GM23338 (cell line): Measurements from ENCODE around the gene ACAT1. TPM values are rescaled to one million over a fixed set of nuclear protein-coding genes. Genes with fewer than 3 reads are reported as not detected.
A peak's percentile ranks its signal among the peaks of the same experiment; 100 is the strongest.

Experiments
- ATAC-seq: fragments of 200-7000 bp; cut with Tn5 transposase; 3 replicates; pipeline ENCODE4 v1.9.1; 2020
- DNase-seq: peaks from one replicate; pipeline ENCODE4 v3.0.0-alpha.2; 2015; ENCODE audit warnings: low spot score
- H2AFZ ChIP-seq: fragments of 200-600 bp; sonication (generic); 2 replicates; pipeline ENCODE4 v1.8.0; 2016; ENCODE audit warnings: antibody characterized with exemption, mild to moderate bottlenecking, moderate library complexity
- H3F3A ChIP-seq: fragments of 200-600 bp; sonication (generic); replicated peaks from 2 replicates; pipeline ENCODE4 v1.8.0; 2017; ENCODE audit warnings: antibody characterized with exemption, mixed run types, low read depth
- H3K27ac ChIP-seq: fragments of 200-600 bp; sonication (generic); 2 replicates; pipeline ENCODE4 v1.6.1; 2016; ENCODE audit warnings: low read depth
- H3K27me3 ChIP-seq: fragments of 200-600 bp; sonication (generic); 2 replicates; pipeline ENCODE4 v1.8.0; 2016; ENCODE audit warnings: mild to moderate bottlenecking, mixed run types, moderate library complexity; ENCODE audit not compliant: insufficient read depth
- H3K36me3 ChIP-seq: fragments of 200-600 bp; sonication (generic); 2 replicates; pipeline ENCODE4 v1.8.0; 2016; ENCODE audit warnings: mild to moderate bottlenecking; ENCODE audit not compliant: insufficient read depth
- H3K4me1 ChIP-seq: fragments of 200-600 bp; sonication (generic); 2 replicates; pipeline ENCODE4 v1.8.0; 2016; ENCODE audit warnings: mild to moderate bottlenecking, moderate library complexity; ENCODE audit not compliant: insufficient read depth
- H3K4me2 ChIP-seq: fragments of 200-600 bp; sonication (generic); 2 replicates; pipeline ENCODE4 v1.7.1; 2017; ENCODE audit warnings: mixed run types
- H3K4me3 ChIP-seq: fragments of 200-600 bp; sonication (generic); 2 replicates; pipeline ENCODE4 v1.6.1; 2016; ENCODE audit warnings: mixed run types
- H3K79me2 ChIP-seq: fragments of 200-600 bp; sonication (generic); replicated peaks from 2 replicates; pipeline ENCODE4 v1.8.0; 2017; ENCODE audit warnings: mild to moderate bottlenecking; ENCODE audit not compliant: insufficient read depth
- H3K9me2 ChIP-seq: fragments of 200-600 bp; sonication (generic); 2 replicates; pipeline ENCODE4 v1.8.0; 2017; ENCODE audit not compliant: insufficient read depth
- H4K20me1 ChIP-seq: fragments of 200-600 bp; sonication (generic); replicated peaks from 2 replicates; pipeline ENCODE4 v1.8.0; 2017; ENCODE audit warnings: mild to moderate bottlenecking; ENCODE audit not compliant: insufficient read depth
- H3K27ac Mint-ChIP-seq: 2 replicates; pipeline ENCODE4 v1.8.0; 2020; ENCODE audit warnings: inconsistent platforms, mild to moderate bottlenecking, moderate library complexity, mixed read lengths
- H3K27me3 Mint-ChIP-seq: 3 replicates; pipeline ENCODE4 v1.8.0; 2022; ENCODE audit warnings: low read depth, mild to moderate bottlenecking, moderate library complexity, mixed read lengths, inconsistent platforms; ENCODE audit not compliant: insufficient read depth, poor library complexity
- H3K36me3 Mint-ChIP-seq: 3 replicates; pipeline ENCODE4 v1.8.0; 2021; ENCODE audit warnings: low read depth, mild to moderate bottlenecking, inconsistent platforms, moderate library complexity, mixed read lengths
- H3K4me1 Mint-ChIP-seq: 3 replicates; pipeline ENCODE4 v1.8.0; 2020; ENCODE audit warnings: mild to moderate bottlenecking, inconsistent platforms, mixed read lengths
- H3K4me3 Mint-ChIP-seq: 3 replicates; pipeline ENCODE4 v1.8.0; 2021; ENCODE audit warnings: moderate library complexity, mild to moderate bottlenecking, inconsistent platforms, mixed read lengths
- H3K9me3 Mint-ChIP-seq: 3 replicates; pipeline ENCODE4 v1.8.0; 2020; ENCODE audit warnings: moderate library complexity, mild to moderate bottlenecking, inconsistent platforms, mixed read lengths
- CREB1 ChIP-seq: fragments of 250-450 bp; sonication (Bioruptor Pico); IDR thresholded peaks from 2 replicates; pipeline ENCODE4 v1.5.0; 2020; ENCODE audit warnings: low read depth, mild to moderate bottlenecking, moderate library complexity
- EZH2 ChIP-seq: fragments of 200-600 bp; sonication (generic); IDR thresholded peaks from one replicate; pipeline ENCODE4 v1.8.0; 2017; ENCODE audit warnings: antibody characterized with exemption, mild to moderate bottlenecking, low read depth; ENCODE audit not compliant: unreplicated experiment
- JUNB ChIP-seq: IDR thresholded peaks from one replicate; pipeline ENCODE4 v1.6.1; 2016; ENCODE audit warnings: antibody characterized with exemption; ENCODE audit not compliant: unreplicated experiment
- NANOG ChIP-seq: IDR thresholded peaks from 2 replicates; pipeline ENCODE4 v1.6.1; 2016; ENCODE audit warnings: antibody characterized with exemption, borderline replicate concordance
- POLR2AphosphoS5 ChIP-seq: IDR thresholded peaks from 2 replicates; pipeline ENCODE4 v1.6.1; 2016; ENCODE audit warnings: antibody characterized with exemption, low read depth
- STAT1 ChIP-seq: IDR thresholded peaks from one replicate; pipeline ENCODE4 v1.6.1; 2016; ENCODE audit warnings: antibody characterized with exemption; ENCODE audit not compliant: unreplicated experiment
- ZNF114 ChIP-seq: fragments of 250-450 bp; sonication (Bioruptor Pico); IDR thresholded peaks from 2 replicates; pipeline ENCODE4 v1.5.0; 2020; ENCODE audit warnings: mild to moderate bottlenecking, moderate library complexity
- ZNF331 ChIP-seq: fragments of 250-450 bp; sonication (Bioruptor Pico); IDR thresholded peaks from 2 replicates; pipeline ENCODE4 v1.5.0; 2020; ENCODE audit warnings: low read depth, mild to moderate bottlenecking, moderate library complexity
- long read RNA-seq: library from polyadenylated mRNA; unstranded; transcript quantifications from one replicate; pipeline ENCODE4 v2.0.0, GENCODE V29; 2020; ENCODE audit not compliant: unreplicated experiment
- polyA plus RNA-seq: library from polyadenylated mRNA; unstranded; fragments of >200 nt; fragmentation: Nextera tagmentation; extraction: Ambion mirVana; gene quantifications from 2 replicates; pipeline ENCODE4 v1.2.1, GENCODE V29; 2016
- total RNA-seq: library from RNA; depleted of rRNA; stranded (reverse); fragments of >200 nt; shearing (Covaris generic); gene quantifications from 2 replicates; pipeline ENCODE4 v1.2.3, GENCODE V29; 2014; rRNA removed
- TF ChIP-seq, protein P1 (sequence below): IDR thresholded peaks from one replicate; pipeline ENCODE4 v1.6.1; 2018; ENCODE audit warnings: antibody characterized with exemption; ENCODE audit not compliant: unreplicated experiment
- TF ChIP-seq, protein P2 (sequence below): fragments of 250-450 bp; sonication (Bioruptor Pico); IDR thresholded peaks from 2 replicates; pipeline ENCODE4 v1.5.0; 2020; ENCODE audit warnings: mild to moderate bottlenecking, moderate library complexity
- TF ChIP-seq, protein P3 (sequence below): IDR thresholded peaks from 2 replicates; pipeline ENCODE4 v1.6.1; 2016; ENCODE audit warnings: antibody characterized with exemption
- TF ChIP-seq, protein P4 (sequence below), 2 experiments: fragments of 200-600 bp in 1 of 2; sonication (generic) in 1 of 2; conservative IDR thresholded peaks; 2 replicates each; pipeline versions ENCODE4 v1.5.1 to v1.6.1; 2016 to 2017; ENCODE audit warnings: antibody characterized with exemption in 2 of 2, low read depth in 2 of 2, mild to moderate bottlenecking in 2 of 2, moderate library complexity in 1 of 2

Gene ACAT1
- total RNA-seq (53.6 and 128 TPM in 2 replicates), polyA plus RNA-seq (41.9 and 43.9 TPM in 2 replicates)
- long read RNA-seq, transcript ACAT1-201 (12 exons, 1,761 nt), result major isoform, 54 of 68 reads
- long read RNA-seq, partial matches to known transcripts, result 7 of 68 reads
- long read RNA-seq, other reads (novel, unspliced or antisense), result 7 of 68 reads

GRCh38 chr11:108121274-108122155, at the start of gene ACAT1:
ACAT1 (plus strand) TSS chr11:108121567; CDS start chr11:108121607, 40 bp downstream.
- Mint-ChIP-seq H3K4me1 (peaks cover 17% of the 10 kb centered on the region; the same call in 2 of the 3 replicates), H3K27ac (0 out of 2 replicates have a peak within 1 kb of the TSS, but pooled peaks have one; percentile 36), H3K27me3 (peaks cover 7% of the 10 kb centered on the region), H3K9me3 (no peaks in the 10 kb centered on the region), H3K4me3 (peak within 1 kb of the TSS; percentile 88), H3K36me3 (peaks cover 2% of the 10 kb centered on the region; the same call in 1 of the 3 replicates)
- TF ChIP-seq JUNB, result no peak
- TF ChIP-seq EZH2, result no peak
- TF ChIP-seq, protein P1, sequence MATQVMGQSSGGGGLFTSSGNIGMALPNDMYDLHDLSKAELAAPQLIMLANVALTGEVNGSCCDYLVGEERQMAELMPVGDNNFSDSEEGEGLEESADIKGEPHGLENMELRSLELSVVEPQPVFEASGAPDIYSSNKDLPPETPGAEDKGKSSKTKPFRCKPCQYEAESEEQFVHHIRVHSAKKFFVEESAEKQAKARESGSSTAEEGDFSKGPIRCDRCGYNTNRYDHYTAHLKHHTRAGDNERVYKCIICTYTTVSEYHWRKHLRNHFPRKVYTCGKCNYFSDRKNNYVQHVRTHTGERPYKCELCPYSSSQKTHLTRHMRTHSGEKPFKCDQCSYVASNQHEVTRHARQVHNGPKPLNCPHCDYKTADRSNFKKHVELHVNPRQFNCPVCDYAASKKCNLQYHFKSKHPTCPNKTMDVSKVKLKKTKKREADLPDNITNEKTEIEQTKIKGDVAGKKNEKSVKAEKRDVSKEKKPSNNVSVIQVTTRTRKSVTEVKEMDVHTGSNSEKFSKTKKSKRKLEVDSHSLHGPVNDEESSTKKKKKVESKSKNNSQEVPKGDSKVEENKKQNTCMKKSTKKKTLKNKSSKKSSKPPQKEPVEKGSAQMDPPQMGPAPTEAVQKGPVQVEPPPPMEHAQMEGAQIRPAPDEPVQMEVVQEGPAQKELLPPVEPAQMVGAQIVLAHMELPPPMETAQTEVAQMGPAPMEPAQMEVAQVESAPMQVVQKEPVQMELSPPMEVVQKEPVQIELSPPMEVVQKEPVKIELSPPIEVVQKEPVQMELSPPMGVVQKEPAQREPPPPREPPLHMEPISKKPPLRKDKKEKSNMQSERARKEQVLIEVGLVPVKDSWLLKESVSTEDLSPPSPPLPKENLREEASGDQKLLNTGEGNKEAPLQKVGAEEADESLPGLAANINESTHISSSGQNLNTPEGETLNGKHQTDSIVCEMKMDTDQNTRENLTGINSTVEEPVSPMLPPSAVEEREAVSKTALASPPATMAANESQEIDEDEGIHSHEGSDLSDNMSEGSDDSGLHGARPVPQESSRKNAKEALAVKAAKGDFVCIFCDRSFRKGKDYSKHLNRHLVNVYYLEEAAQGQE, result no peak
- no peak for TF ChIP-seq ZNF114
- TF ChIP-seq, protein P2, sequence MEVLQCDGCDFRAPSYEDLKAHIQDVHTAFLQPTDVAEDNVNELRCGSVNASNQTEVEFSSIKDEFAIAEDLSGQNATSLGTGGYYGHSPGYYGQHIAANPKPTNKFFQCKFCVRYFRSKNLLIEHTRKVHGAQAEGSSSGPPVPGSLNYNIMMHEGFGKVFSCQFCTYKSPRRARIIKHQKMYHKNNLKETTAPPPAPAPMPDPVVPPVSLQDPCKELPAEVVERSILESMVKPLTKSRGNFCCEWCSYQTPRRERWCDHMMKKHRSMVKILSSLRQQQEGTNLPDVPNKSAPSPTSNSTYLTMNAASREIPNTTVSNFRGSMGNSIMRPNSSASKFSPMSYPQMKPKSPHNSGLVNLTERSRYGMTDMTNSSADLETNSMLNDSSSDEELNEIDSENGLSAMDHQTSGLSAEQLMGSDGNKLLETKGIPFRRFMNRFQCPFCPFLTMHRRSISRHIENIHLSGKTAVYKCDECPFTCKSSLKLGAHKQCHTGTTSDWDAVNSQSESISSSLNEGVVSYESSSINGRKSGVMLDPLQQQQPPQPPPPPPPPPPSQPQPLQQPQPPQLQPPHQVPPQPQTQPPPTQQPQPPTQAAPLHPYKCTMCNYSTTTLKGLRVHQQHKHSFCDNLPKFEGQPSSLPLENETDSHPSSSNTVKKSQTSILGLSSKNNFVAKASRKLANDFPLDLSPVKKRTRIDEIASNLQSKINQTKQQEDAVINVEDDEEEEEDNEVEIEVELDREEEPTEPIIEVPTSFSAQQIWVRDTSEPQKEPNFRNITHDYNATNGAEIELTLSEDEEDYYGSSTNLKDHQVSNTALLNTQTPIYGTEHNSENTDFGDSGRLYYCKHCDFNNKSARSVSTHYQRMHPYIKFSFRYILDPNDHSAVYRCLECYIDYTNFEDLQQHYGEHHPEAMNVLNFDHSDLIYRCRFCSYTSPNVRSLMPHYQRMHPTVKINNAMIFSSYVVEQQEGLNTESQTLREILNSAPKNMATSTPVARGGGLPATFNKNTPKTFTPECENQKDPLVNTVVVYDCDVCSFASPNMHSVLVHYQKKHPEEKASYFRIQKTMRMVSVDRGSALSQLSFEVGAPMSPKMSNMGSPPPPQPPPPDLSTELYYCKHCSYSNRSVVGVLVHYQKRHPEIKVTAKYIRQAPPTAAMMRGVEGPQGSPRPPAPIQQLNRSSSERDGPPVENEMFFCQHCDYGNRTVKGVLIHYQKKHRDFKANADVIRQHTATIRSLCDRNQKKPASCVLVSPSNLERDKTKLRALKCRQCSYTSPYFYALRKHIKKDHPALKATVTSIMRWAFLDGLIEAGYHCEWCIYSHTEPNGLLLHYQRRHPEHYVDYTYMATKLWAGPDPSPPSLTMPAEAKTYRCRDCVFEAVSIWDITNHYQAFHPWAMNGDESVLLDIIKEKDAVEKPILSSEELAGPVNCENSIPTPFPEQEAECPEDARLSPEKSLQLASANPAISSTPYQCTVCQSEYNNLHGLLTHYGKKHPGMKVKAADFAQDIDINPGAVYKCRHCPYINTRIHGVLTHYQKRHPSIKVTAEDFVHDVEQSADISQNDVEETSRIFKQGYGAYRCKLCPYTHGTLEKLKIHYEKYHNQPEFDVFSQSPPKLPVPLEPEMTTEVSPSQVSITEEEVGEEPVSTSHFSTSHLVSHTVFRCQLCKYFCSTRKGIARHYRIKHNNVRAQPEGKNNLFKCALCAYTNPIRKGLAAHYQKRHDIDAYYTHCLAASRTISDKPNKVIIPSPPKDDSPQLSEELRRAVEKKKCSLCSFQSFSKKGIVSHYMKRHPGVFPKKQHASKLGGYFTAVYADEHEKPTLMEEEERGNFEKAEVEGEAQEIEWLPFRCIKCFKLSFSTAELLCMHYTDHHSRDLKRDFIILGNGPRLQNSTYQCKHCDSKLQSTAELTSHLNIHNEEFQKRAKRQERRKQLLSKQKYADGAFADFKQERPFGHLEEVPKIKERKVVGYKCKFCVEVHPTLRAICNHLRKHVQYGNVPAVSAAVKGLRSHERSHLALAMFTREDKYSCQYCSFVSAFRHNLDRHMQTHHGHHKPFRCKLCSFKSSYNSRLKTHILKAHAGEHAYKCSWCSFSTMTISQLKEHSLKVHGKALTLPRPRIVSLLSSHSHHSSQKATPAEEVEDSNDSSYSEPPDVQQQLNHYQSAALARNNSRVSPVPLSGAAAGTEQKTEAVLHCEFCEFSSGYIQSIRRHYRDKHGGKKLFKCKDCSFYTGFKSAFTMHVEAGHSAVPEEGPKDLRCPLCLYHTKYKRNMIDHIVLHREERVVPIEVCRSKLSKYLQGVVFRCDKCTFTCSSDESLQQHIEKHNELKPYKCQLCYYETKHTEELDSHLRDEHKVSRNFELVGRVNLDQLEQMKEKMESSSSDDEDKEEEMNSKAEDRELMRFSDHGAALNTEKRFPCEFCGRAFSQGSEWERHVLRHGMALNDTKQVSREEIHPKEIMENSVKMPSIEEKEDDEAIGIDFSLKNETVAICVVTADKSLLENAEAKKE (CRISPR knock-in tag), result no peak
- peak; percentile 49; the same call in 1 of the 2 replicates for TF ChIP-seq CREB1
- TF ChIP-seq, protein P3, sequence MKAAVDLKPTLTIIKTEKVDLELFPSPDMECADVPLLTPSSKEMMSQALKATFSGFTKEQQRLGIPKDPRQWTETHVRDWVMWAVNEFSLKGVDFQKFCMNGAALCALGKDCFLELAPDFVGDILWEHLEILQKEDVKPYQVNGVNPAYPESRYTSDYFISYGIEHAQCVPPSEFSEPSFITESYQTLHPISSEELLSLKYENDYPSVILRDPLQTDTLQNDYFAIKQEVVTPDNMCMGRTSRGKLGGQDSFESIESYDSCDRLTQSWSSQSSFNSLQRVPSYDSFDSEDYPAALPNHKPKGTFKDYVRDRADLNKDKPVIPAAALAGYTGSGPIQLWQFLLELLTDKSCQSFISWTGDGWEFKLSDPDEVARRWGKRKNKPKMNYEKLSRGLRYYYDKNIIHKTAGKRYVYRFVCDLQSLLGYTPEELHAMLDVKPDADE, result no peak
- peak; percentile 77 for TF ChIP-seq POLR2AphosphoS5
- no peak for TF ChIP-seq STAT1
- no peak for TF ChIP-seq ZNF331
- TF ChIP-seq, protein P4, sequence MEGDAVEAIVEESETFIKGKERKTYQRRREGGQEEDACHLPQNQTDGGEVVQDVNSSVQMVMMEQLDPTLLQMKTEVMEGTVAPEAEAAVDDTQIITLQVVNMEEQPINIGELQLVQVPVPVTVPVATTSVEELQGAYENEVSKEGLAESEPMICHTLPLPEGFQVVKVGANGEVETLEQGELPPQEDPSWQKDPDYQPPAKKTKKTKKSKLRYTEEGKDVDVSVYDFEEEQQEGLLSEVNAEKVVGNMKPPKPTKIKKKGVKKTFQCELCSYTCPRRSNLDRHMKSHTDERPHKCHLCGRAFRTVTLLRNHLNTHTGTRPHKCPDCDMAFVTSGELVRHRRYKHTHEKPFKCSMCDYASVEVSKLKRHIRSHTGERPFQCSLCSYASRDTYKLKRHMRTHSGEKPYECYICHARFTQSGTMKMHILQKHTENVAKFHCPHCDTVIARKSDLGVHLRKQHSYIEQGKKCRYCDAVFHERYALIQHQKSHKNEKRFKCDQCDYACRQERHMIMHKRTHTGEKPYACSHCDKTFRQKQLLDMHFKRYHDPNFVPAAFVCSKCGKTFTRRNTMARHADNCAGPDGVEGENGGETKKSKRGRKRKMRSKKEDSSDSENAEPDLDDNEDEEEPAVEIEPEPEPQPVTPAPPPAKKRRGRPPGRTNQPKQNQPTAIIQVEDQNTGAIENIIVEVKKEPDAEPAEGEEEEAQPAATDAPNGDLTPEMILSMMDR (conservative IDR thresholded peaks at IDR 0.05; ENCODE audit: low read depth in 2 of 2), result no peak
- TF ChIP-seq NANOG, result no peak
- Histone ChIP-seq H3K4me2 (peak within 1 kb of the TSS; percentile 92), H2AFZ (peak within 1 kb of the TSS; percentile 98), H3K4me1 (peaks cover 6% of the 10 kb centered on the region), H3K9me2 (no peaks in the 10 kb centered on the region), H4K20me1 (no peaks in the 10 kb centered on the region; the same call in 1 of the 2 replicates), H3K79me2 (no peaks in the 10 kb centered on the region), H3K27ac (no peak within 1 kb of the TSS), H3K27me3 (peaks cover 13% of the 10 kb centered on the region), H3K36me3 (no peaks in the 10 kb centered on the region), H3F3A (no peaks in the 10 kb centered on the region), H3K4me3 (peak within 1 kb of the TSS; percentile 76)
- ATAC-seq (peak; percentile 98), DNase-seq (peak; percentile 96)
